WERI-Rb-1 (cell line): ENCODE measurements around the gene CHRDL1.

Experiments used
- DNase-seq: peaks from one replicate; pipeline ENCODE4 v3.0.0-alpha.2; 2020
- H3K27ac ChIP-seq: fragments of 250-450 bp; sonication (Bioruptor Pico); 2 replicates; pipeline ENCODE4 v1.5.1; 2020; ENCODE audit warnings: mild to moderate bottlenecking, moderate library complexity
- H3K27me3 ChIP-seq: fragments of 250-450 bp; sonication (Bioruptor Pico); 2 replicates; pipeline ENCODE4 v1.5.1; 2021; ENCODE audit warnings: mild to moderate bottlenecking, low read depth, moderate library complexity; ENCODE audit not compliant: insufficient read depth, severe bottlenecking
- H3K36me3 ChIP-seq: fragments of 250-450 bp; sonication (Bioruptor Pico); 2 replicates; pipeline ENCODE4 v1.5.1; 2020; ENCODE audit warnings: mild to moderate bottlenecking, moderate library complexity
- H3K4me3 ChIP-seq: 2 replicates; pipeline ENCODE4 v1.5.1; 2011; ENCODE audit warnings: low read depth, mild to moderate bottlenecking, control low read depth, low read length
- H3K9me3 ChIP-seq: fragments of 250-450 bp; sonication (Bioruptor Pico); 2 replicates; pipeline ENCODE4 v1.5.1; 2021; ENCODE audit warnings: mild to moderate bottlenecking, moderate library complexity; ENCODE audit not compliant: severe bottlenecking
- CTCF ChIP-seq: IDR thresholded peaks from 2 replicates; pipeline ENCODE4 v1.5.1; 2011; ENCODE audit warnings: low read depth, mild to moderate bottlenecking, control low read depth, inconsistent platforms, low read length

CHRDL1 gene

GRCh38 chrX:110791071-110791470, 4.5 kb downstream of the CHRDL1 start:
- no peak for DNase-seq
- H3K27me3 ChIP-seq, result peaks cover 81% of the 10 kb centered on the region
- no peak for TF ChIP-seq CTCF

GRCh38 chrX:110786486-110786885, 9.1 kb downstream of the CHRDL1 start:
- H3K27me3 ChIP-seq, result peaks cover 81% of the 10 kb centered on the region
- H3K9me3 ChIP-seq, result no peaks in the 10 kb centered on the region
- no peak overlapping the region for H3K27ac ChIP-seq
- DNase-seq, result no peak
- no peak overlapping the region for H3K4me3 ChIP-seq
- H3K36me3 ChIP-seq, result no peaks in the 10 kb centered on the region
- no peak for TF ChIP-seq CTCF

More at GRCh38 chrX:110791071-110791470, 4.5 kb downstream of the CHRDL1 start:
- Histone ChIP-seq H3K4me3 (no peak overlapping the region), H3K36me3 (no peaks in the 10 kb centered on the region), H3K9me3 (no peaks in the 10 kb centered on the region), H3K27ac (no peak overlapping the region)

GRCh38 chrX:110759785-110760184, 35.8 kb downstream of the CHRDL1 start:
- Histone ChIP-seq H3K4me3 (no peak overlapping the region), H3K27me3 (peaks cover 36% of the 10 kb centered on the region), H3K9me3 (peaks cover 5% of the 10 kb centered on the region), H3K27ac (no peak overlapping the region), H3K36me3 (no peaks in the 10 kb centered on the region)
- DNase-seq, result no peak
- no peak for TF ChIP-seq CTCF

- Histone ChIP-seq H3K36me3 (no peaks in the 10 kb centered on the region), H3K4me3 (no peak overlapping the region), H3K9me3 (no peaks in the 10 kb centered on the region), H3K27me3 (peaks cover 37% of the 10 kb centered on the region), H3K27ac (no peak overlapping the region)
- no peak for TF ChIP-seq CTCF
- DNase-seq, result no peak
Observed at GRCh38 chrX:110758781-110759422, 36.7 kb downstream of the CHRDL1 start.

GRCh38 chrX:110755611-110756010, 40.0 kb downstream of the CHRDL1 start:
- Histone ChIP-seq H3K4me3 (no peak overlapping the region), H3K9me3 (no peaks in the 10 kb centered on the region), H3K36me3 (no peaks in the 10 kb centered on the region), H3K27ac (no peak overlapping the region), H3K27me3 (peaks cover 44% of the 10 kb centered on the region)
- no peak for TF ChIP-seq CTCF
- DNase-seq, result no peak

- no peak for TF ChIP-seq CTCF
- Histone ChIP-seq H3K4me3 (no peak overlapping the region), H3K36me3 (no peaks in the 10 kb centered on the region), H3K27ac (no peak overlapping the region), H3K9me3 (no peaks in the 10 kb centered on the region), H3K27me3 (peaks cover 44% of the 10 kb centered on the region)
- DNase-seq, result no peak
Observed at GRCh38 chrX:110755061-110755460, 40.6 kb downstream of the CHRDL1 start.
